ENCODE data around the gene MYLK4.

GRCh38 chr6:2798586-2799134 lies 47.9 kb upstream of the MYLK4 start:
- TF ChIP-seq EZH2phosphoT487 (IDR thresholded peaks at IDR 0.05; ENCODE audit: insufficient read depth, low read depth): no peak
- no peak for TF ChIP-seq EZH2 (IDR thresholded peaks at IDR 0.05; ENCODE audit: insufficient read depth, poor library complexity, severe bottlenecking)

Measured in GM23248 (cell line).